Nephron progenitor cell (in vitro differentiated cells): ENCODE data around the gene SYNCRIP.

Experiments
- DNase-seq: peaks from one replicate; pipeline ENCODE4 v3.0.0; 2021
- H3K27ac Mint-ChIP-seq: 2 replicates; pipeline ENCODE4 v1.8.0; 2021; ENCODE audit warnings: mild to moderate bottlenecking, moderate library complexity, mixed read lengths
- H3K27me3 Mint-ChIP-seq: 2 replicates; pipeline ENCODE4 v1.8.0; 2021; ENCODE audit warnings: mild to moderate bottlenecking, low read depth, mixed read lengths; ENCODE audit not compliant: poor library complexity
- H3K36me3 Mint-ChIP-seq: 2 replicates; pipeline ENCODE4 v1.8.0; 2021; ENCODE audit warnings: low read depth, mixed read lengths
- H3K4me1 Mint-ChIP-seq: 2 replicates; pipeline ENCODE4 v1.8.0; 2021; ENCODE audit warnings: mixed read lengths
- H3K4me3 Mint-ChIP-seq: 2 replicates; pipeline ENCODE4 v1.8.0; 2021; ENCODE audit warnings: mild to moderate bottlenecking, moderate library complexity, mixed read lengths
- H3K9me3 Mint-ChIP-seq: 2 replicates; pipeline ENCODE4 v1.8.0; 2021; ENCODE audit warnings: mild to moderate bottlenecking, moderate library complexity, mixed read lengths
- TF ChIP-seq, protein P1 (sequence below): fragments of 200-600 bp; sonication (generic); IDR thresholded peaks from 2 replicates; pipeline ENCODE4 v1.5.0; 2021; ENCODE audit warnings: antibody characterized with exemption

Gene SYNCRIP

DNA sequence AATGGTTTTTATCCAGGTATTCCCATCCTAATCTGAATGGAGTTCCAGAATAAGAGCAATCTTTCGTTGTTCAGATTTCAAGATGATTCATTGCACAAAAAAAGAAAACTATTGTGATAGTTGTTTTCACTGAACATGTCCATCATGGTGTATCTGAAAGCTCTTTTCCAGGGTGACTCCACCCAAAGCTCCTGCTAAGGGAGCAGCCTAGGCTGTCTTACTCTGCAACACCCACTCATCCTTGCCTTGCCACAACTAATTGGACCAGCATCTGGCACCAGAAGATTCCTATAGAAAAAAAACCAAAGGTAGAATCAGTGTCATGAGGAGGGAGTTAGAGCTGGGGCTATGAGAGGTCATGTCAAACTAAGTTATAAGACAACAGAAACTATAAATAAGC is 7.9 kb upstream of the SYNCRIP start:
- peaks cover under 1% of the 10 kb centered on the region for H3K27me3 Mint-ChIP-seq

DNA sequence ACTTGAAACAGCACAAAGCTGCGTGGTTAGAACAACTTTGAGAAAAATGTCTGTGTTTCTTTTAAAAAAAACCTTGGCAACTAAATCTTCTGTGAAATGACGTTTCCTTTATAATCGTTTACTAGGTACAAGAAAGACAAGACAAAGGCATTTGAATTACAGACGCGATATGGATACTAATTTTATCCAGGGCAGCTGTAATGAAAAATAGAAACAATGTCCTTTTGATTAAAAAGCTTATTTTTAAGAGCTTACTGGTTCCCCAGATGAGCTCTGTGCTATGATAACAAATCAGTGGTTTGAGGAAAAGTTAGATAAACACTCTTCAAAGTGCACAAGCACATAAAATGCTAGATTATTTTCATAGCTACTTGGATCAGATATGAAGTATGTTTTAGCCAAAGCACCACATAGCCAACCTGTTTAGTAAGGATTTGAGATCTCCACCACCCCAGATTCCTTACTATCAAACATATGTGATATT is 1.6 kb upstream of the SYNCRIP start:
- Mint-ChIP-seq H3K9me3 (peaks cover 36% of the 10 kb centered on the region), H3K4me1 (peaks cover 40% of the 10 kb centered on the region), H3K27ac (peak overlapping the region; percentile 98), H3K36me3 (peaks cover 49% of the 10 kb centered on the region), H3K4me3 (peak overlapping the region; percentile 88), H3K27me3 (no peaks in the 10 kb centered on the region)
- DNase-seq, result no peak
- TF ChIP-seq, protein P1, sequence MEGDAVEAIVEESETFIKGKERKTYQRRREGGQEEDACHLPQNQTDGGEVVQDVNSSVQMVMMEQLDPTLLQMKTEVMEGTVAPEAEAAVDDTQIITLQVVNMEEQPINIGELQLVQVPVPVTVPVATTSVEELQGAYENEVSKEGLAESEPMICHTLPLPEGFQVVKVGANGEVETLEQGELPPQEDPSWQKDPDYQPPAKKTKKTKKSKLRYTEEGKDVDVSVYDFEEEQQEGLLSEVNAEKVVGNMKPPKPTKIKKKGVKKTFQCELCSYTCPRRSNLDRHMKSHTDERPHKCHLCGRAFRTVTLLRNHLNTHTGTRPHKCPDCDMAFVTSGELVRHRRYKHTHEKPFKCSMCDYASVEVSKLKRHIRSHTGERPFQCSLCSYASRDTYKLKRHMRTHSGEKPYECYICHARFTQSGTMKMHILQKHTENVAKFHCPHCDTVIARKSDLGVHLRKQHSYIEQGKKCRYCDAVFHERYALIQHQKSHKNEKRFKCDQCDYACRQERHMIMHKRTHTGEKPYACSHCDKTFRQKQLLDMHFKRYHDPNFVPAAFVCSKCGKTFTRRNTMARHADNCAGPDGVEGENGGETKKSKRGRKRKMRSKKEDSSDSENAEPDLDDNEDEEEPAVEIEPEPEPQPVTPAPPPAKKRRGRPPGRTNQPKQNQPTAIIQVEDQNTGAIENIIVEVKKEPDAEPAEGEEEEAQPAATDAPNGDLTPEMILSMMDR, result no peak

More for the DNA sequence above, 7.9 kb upstream of the SYNCRIP start:
- peaks cover 33% of the 10 kb centered on the region for H3K9me3 Mint-ChIP-seq
- no peak for DNase-seq
- H3K27ac Mint-ChIP-seq, result no peak overlapping the region
- TF ChIP-seq, protein P1, result no peak
- H3K4me1 Mint-ChIP-seq, result peaks cover 2% of the 10 kb centered on the region
- peaks cover 21% of the 10 kb centered on the region for H3K36me3 Mint-ChIP-seq
- H3K4me3 Mint-ChIP-seq, result no peak overlapping the region

DNA sequence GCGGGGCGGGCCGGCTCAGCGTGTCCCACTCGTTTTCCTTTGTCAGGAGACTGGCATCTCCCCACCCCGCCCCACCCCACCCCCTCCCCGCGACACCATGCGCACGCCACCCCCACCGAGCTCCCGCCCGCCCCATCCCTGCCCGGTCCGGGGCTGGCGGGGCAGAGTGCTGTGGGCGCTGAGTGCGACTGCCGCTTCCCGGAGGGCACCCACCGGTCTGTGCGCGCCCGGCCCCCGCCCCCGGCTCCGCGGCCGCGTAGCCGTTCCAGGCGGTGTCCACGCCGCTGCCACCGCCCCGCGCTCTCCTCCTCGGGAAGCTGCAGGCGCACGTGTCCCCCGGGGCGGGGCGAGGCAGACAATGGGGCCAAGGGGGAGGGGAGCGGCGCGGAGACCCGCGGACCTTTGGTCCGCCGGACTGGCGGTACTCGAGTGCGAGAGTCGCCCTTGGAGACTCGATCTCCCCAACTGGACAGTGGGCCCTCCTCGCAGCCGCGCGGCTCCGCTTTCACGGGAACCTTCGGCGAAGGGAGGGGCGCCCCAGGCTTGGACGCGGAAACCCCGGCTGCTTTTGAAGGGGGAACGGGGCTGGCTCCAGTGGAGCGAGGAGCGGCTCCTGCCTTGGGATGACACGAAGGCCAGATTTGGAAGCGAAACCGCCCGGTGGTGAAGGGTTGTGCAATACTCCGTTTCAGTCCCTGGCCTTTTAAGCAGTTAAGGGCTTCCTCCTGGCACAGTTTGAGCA is 1.0 kb upstream of the SYNCRIP start:
- Mint-ChIP-seq H3K27ac (peak overlapping the region; percentile 100), H3K4me1 (peaks cover 46% of the 10 kb centered on the region), H3K4me3 (peak overlapping the region; percentile 100), H3K36me3 (peaks cover 50% of the 10 kb centered on the region), H3K27me3 (no peaks in the 10 kb centered on the region), H3K9me3 (peaks cover 30% of the 10 kb centered on the region)
- TF ChIP-seq, protein P1, result no peak
- peak; percentile 89 for DNase-seq

DNA sequence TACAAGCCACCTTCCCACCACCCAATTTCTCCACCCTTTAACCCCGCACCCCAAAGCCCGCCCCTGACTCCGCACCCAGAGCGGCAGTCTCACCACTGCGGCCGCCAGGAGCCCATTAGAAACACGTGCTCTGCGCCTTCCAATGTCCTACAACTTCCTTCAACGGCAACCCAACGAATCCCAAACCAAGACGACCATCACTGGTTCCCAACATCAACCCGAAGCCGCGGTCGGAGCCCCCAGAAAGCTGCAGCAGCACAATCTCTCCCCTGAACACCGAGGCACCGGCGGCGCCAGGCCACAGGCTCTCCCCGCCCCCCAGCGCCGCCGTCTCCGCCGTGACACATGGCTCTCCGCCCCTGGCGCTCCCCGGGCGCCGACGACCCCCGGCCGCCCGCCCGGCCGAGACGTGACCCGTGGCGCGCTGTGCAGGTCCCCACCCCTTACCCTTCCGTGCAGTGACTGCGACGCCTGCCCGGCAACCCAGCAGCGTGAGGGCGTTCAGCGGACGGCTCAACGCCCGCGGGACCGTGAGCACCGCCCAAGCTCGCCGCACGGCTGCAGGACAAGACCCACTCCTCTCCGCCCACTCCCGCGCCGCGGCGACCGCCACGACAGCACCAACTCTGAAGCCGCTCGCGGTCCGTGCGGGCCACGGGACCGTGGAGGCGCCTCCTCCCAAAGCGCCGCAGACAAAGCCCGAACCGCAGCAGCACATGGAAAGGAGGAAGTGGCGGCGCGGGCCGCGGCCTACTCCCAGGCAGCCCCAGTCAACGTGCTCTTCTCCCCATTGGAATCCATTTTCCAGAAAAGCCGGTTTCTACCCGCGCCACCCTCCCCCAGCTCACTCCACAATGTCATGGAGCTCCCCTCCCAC is 551 bp downstream of the SYNCRIP start:
- Mint-ChIP-seq H3K4me1 (peaks cover 60% of the 10 kb centered on the region), H3K4me3 (peak overlapping the region; percentile 100), H3K27me3 (no peaks in the 10 kb centered on the region), H3K36me3 (peaks cover 58% of the 10 kb centered on the region), H3K9me3 (peaks cover 20% of the 10 kb centered on the region), H3K27ac (peak overlapping the region; percentile 100)
- peak; percentile 61 for DNase-seq
- TF ChIP-seq, protein P1, result no peak

DNA sequence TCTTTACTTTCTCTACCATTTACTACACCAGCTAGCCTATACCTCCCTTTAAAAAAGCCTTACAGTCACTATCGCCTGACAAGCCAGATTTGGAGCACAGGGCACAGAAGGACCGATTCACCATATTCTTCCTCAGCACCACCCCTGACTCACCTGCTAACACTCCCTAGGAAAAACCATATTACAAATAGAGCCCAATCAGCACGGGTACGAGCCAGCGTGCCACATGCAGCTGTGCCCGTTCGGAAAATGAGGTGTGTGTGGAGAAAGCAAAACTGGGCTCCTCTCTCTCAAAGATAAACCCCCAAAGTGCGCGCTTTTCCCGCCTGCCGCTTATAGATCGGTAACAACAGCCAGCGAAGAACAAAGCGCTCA is 1.2 kb downstream of the SYNCRIP start:
- Mint-ChIP-seq H3K27ac (peak overlapping the region; percentile 95), H3K36me3 (peaks cover 58% of the 10 kb centered on the region), H3K27me3 (no peaks in the 10 kb centered on the region), H3K9me3 (peaks cover 14% of the 10 kb centered on the region), H3K4me1 (peaks cover 64% of the 10 kb centered on the region), H3K4me3 (peak overlapping the region; percentile 100)
- TF ChIP-seq, protein P1, result no peak
- DNase-seq, result no peak
